Fibroblast of villous mesenchyme (primary cell): ENCODE measurements around the gene GCAT. TPM values are rescaled to one million over a fixed set of nuclear protein-coding genes. Genes with fewer than 3 reads are reported as not detected.
A peak's percentile ranks its signal among the peaks of the same experiment; 100 is the strongest.

Experiments
- DNase-seq: peaks from one replicate; pipeline ENCODE4 v3.0.0-alpha.2; 2010; ENCODE audit warnings: low read depth
- H3K4me3 ChIP-seq: 2 replicates; pipeline ENCODE4 v1.5.1; 2011; ENCODE audit warnings: low read depth, mild to moderate bottlenecking, low read length
- total RNA-seq: library from RNA; depleted of rRNA; stranded (reverse); fragments of >200 nt; gene quantifications from 2 replicates; pipeline ENCODE4 v1.2.3, GENCODE V29; 2012
- TF ChIP-seq, protein P1 (sequence below): IDR thresholded peaks from 2 replicates; pipeline ENCODE4 v1.5.1; 2012; ENCODE audit warnings: low read depth, mild to moderate bottlenecking, low read length; ENCODE audit not compliant: insufficient read depth

GCAT gene
- total RNA-seq, 1 donor = 31.1 TPM

DNA sequence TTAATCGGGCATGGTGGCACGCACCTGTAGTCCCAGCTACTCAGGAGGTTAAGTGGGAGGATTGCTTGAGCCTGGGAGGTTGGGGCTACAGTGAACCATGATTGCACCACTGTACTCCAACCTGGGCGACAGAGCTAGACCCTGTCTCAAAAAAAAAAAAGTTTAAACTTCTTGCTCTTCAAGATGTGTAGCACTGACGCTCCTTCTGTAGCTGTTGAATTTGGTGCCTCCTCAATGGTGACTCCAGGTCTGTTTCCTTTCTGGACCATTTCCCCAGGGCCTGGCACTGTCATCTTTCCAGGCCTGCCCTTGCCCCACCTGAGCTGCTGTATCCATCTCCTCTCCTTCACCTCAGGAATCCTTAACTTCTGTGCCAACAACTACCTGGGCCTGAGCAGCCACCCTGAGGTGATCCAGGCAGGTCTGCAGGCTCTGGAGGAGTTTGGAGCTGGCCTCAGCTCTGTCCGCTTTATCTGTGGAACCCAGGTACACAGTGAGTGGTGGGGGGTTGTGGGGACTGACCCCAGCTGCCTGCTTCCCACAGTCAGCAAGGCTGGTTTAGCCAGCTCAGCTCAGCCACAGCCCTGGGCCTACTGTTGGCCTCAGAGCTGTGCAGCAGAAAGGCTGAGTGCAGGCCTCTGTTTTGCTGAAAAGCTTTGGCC lies 2.1 kb downstream of the GCAT start:
- TF ChIP-seq, protein P1, sequence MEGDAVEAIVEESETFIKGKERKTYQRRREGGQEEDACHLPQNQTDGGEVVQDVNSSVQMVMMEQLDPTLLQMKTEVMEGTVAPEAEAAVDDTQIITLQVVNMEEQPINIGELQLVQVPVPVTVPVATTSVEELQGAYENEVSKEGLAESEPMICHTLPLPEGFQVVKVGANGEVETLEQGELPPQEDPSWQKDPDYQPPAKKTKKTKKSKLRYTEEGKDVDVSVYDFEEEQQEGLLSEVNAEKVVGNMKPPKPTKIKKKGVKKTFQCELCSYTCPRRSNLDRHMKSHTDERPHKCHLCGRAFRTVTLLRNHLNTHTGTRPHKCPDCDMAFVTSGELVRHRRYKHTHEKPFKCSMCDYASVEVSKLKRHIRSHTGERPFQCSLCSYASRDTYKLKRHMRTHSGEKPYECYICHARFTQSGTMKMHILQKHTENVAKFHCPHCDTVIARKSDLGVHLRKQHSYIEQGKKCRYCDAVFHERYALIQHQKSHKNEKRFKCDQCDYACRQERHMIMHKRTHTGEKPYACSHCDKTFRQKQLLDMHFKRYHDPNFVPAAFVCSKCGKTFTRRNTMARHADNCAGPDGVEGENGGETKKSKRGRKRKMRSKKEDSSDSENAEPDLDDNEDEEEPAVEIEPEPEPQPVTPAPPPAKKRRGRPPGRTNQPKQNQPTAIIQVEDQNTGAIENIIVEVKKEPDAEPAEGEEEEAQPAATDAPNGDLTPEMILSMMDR = no peak
- DNase-seq = no peak
- H3K4me3 ChIP-seq = no peak overlapping the region

DNA sequence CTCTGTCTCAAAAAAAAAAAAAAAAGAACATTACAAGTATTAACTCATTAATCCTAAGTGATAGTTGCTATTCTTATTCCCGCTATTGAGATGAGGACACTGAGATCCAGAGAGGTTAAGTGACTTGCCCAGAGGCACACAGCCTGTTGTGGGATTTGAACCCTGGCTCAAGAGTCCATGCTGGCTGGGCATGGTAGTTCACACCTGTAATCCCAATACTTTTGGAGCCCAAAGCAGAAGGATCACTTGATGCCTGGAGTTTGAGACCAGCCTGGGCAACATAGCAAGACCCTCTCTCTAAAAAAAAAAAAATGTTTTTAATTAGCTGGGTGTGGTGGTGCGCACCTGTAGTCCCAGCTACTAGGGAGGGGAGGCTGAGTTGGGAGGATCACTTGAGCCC lies 4.1 kb downstream of the GCAT start:
- no peak for DNase-seq
- TF ChIP-seq, protein P1 = no peak
- H3K4me3 ChIP-seq = no peak overlapping the region

GRCh38 chr22:37812869-37813678 lies 5.3 kb downstream of the GCAT start:
- DNase-seq = no peak
- no peak overlapping the region for H3K4me3 ChIP-seq
- TF ChIP-seq, protein P1 = no peak

DNA sequence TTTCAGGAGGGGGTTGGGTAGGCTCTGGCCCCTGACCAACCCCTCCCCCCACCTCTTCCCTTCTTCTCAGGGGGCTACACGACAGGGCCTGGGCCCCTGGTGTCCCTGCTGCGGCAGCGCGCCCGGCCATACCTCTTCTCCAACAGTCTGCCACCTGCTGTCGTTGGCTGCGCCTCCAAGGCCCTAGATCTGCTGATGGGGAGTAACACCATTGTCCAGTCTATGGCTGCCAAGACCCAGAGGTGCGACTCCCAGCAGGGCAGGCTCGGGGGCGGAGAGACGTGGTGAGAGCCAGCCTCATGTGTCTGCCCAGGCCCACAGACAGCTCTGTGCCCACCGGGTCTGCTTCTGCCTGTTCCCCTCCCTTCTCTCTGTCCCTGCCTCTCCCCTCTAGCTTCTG lies 7.9 kb downstream of the GCAT start:
- DNase-seq = no peak
- no peak overlapping the region for H3K4me3 ChIP-seq
- TF ChIP-seq, protein P1 = no peak

- TF ChIP-seq, protein P1 = no peak
- no peak overlapping the region for H3K4me3 ChIP-seq
- no peak for DNase-seq
These were observed 8.9 kb downstream of the GCAT start for GRCh38 chr22:37816543-37817180.

DNA sequence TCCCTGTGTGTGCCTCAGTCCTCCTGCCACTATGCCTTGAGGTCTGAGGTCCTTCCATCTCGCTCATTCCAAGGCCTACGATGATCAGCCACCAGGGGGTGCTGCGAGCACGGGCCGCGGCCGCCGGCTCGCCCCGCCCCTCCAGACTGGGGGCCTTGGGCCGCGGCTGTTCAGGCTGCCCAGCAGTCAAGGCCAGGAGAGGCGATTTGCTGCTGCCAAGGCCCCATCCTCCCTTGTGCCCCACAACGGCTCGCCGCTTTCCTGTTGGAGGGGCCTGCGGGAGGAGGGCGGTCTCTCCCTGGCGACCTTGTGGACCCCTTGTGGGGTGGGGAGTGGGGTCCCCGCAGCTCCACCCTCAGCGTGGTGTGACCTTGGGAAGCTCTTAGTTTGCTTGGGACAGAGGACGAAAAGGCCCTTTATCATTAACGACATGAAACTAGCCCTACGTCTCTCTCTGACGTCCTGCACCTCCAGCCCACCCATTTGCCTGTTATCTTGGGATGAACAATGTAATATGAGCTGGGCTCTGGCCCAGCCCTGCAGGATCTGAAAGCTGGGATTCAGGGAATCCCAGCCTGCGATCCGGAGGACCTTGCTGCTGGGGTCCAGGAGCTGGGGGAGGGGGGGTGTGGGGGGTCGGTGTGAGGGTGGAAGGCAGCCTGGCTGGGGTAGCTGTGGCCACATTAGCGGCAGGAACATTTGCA lies 10.1 kb downstream of the GCAT start:
- peak; percentile 78 for DNase-seq
- H3K4me3 ChIP-seq = peak overlapping the region; percentile 48
- TF ChIP-seq, protein P1 = peak; percentile 91
